Sigmoid colon (tissue), 7 donors: Measurements from ENCODE around the gene TPMT. TPM values are rescaled to one million over a fixed set of nuclear protein-coding genes. Genes with fewer than 3 reads are reported as not detected.

Experiments
- DNase-seq: peaks from one replicate; pipeline ENCODE4 v3.0.0-alpha.2; 2019
- H3K27ac ChIP-seq, 4 donors: fragments of 200-600 bp; sonication (generic); one replicate each; pipeline ENCODE4 v1.5.1; 2016 to 2019; ENCODE audit warnings: mild to moderate bottlenecking in 1 of 4
- H3K27me3 ChIP-seq, 3 donors: fragments of 200-600 bp; sonication (generic); one replicate each; pipeline ENCODE4 v1.5.1; 2019; ENCODE audit warnings: mild to moderate bottlenecking in 1 of 3
- H3K36me3 ChIP-seq, 4 donors: fragments of 200-600 bp; sonication (generic); one replicate each; pipeline ENCODE4 v1.5.1; 2016 to 2019
- H3K4me1 ChIP-seq, 4 donors: fragments of 200-600 bp; sonication (generic); one replicate each; pipeline ENCODE4 v1.5.1; 2017 to 2019
- H3K4me3 ChIP-seq, 4 donors: fragments of 200-600 bp; sonication (generic); one replicate each; pipeline ENCODE4 v1.5.1; 2017 to 2019; ENCODE audit warnings: mild to moderate bottlenecking in 2 of 4, moderate library complexity in 1 of 4
- H3K9me3 ChIP-seq, 4 donors: fragments of 200-600 bp in 3 of 4; sonication (generic) in 3 of 4; one replicate each; pipeline versions ENCODE4 v1.5.1 to v1.6.1; 2013 to 2019
- CTCF ChIP-seq, 4 experiments: fragments of 450-650 bp in 3 of 4; fragments of 200-600 bp in 1 of 4; IDR thresholded peaks; one replicate each; pipeline ENCODE4 v1.5.1; 2016 to 2019; ENCODE audit warnings: antibody characterized with exemption in 4 of 4, mild to moderate bottlenecking in 3 of 4, moderate library complexity in 2 of 4
- EP300 ChIP-seq, 4 donors: sonication (generic); formaldehyde crosslinking; IDR thresholded peaks; one replicate each; pipeline ENCODE4 v1.6.1; 2017; ENCODE audit warnings: antibody characterized with exemption in 4 of 4
- POLR2A ChIP-seq, 2 donors: fragments of 450-650 bp; IDR thresholded peaks; one replicate each; pipeline ENCODE4 v1.6.1; 2016; ENCODE audit warnings: antibody characterized with exemption in 2 of 2, mild to moderate bottlenecking in 2 of 2, moderate library complexity in 2 of 2
- POLR2AphosphoS5 ChIP-seq, 4 donors: sonication (generic); formaldehyde crosslinking; IDR thresholded peaks; one replicate each; pipeline ENCODE4 v1.6.1; 2017; ENCODE audit warnings: antibody characterized with exemption in 4 of 4
- WGBS, 2 donors: extraction: QIAGEN DNeasy Blood & Tissue Kit; methylation state at CpG; one replicate each; pipeline ENCODE4 v1.1.7; 2013; 5-methylcytosine and 5-hydroxymethylcytosine counted together
- intact Hi-C: fragments of 100-400 bp; cut with DNase I; formaldehyde crosslinking; loops from one replicate; pipeline ENCODE4 v1.15.1; 2023
- polyA plus RNA-seq, 3 donors: library from polyadenylated mRNA; stranded (reverse); fragments of 200-250 nt; gene quantifications; one replicate each; pipeline ENCODE4 v1.2.3, GENCODE V29; 2013
- total RNA-seq, 4 donors: library from RNA; depleted of rRNA; stranded (reverse); fragments of >200 nt; gene quantifications; one replicate each; pipeline ENCODE4 v1.1.0, GENCODE V29; 2016
- donor health status: healthy with polysubstance abuse.
- donor health status: Bipolar disorder and iron deficiency.
- donor health status: healthy.

The TPMT gene
- total and polyA plus RNA-seq, 7 donors = 6.6 to 131 (median 11.1) TPM

- DNase-seq = no peak
- WGBS, 2 donors = 24 to 78% methylated on average over 6 of the region's 6 CpGs
- no peak for TF ChIP-seq POLR2A (IDR thresholded peaks at IDR 0.05)
- TF ChIP-seq EP300 (IDR thresholded peaks at IDR 0.05) = no peak
- TF ChIP-seq CTCF (IDR thresholded peaks at IDR 0.05) = no peak
- TF ChIP-seq POLR2AphosphoS5 (IDR thresholded peaks at IDR 0.05) = no peak
- no peaks in the 10 kb centered on the region for H3K9me3 ChIP-seq
- no peak overlapping the region for H3K4me3 ChIP-seq
- no peaks in the 10 kb centered on the region for H3K27me3 ChIP-seq
- no peak overlapping the region for H3K27ac ChIP-seq
- no peaks in the 10 kb centered on the region for H3K4me1 ChIP-seq
- H3K36me3 ChIP-seq = peaks cover 0 to 40% (median 11%) of the 10 kb centered on the region in 4 donors
- intact Hi-C loops = no loop called here
Observed at GRCh38 chr6:18139935-18140621, 14.8 kb downstream of the TPMT start.

DNA sequence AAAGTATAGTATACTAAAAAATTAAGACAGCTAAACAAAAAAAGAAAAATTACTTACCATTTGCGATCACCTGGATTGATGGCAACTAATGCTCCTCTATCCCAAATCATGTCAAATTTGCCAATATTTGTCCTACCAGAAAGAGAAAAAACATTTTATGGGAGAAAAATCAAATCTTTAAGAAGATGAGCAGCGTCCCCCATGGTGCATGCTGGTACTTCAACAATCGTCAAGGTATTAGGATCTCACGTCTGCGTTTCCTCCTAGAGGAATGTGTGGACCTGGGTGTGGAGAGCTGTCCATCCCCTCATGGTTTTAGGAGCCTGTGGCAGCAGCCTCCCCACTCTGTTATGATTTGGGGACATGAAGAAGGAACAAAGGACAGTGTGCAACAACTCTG lies 16.0 kb downstream of the TPMT start:
- TF ChIP-seq CTCF (IDR thresholded peaks at IDR 0.05) (no peak), POLR2A (IDR thresholded peaks at IDR 0.05) (no peak), POLR2AphosphoS5 (IDR thresholded peaks at IDR 0.05) (no peak), EP300 (IDR thresholded peaks at IDR 0.05) (no peak)
- no peaks in the 10 kb centered on the region for H3K27me3 ChIP-seq
- H3K27ac ChIP-seq = no peak overlapping the region
- H3K4me3 ChIP-seq = no peak overlapping the region
- WGBS, 2 donors = 95 to 96% methylated on average over 5 of the region's 5 CpGs
- peaks cover 0 to 44% (median 11%) of the 10 kb centered on the region in 4 donors for H3K36me3 ChIP-seq
- intact Hi-C loops = no loop called here
- no peaks in the 10 kb centered on the region for H3K4me1 ChIP-seq
- no peaks in the 10 kb centered on the region for H3K9me3 ChIP-seq
- no peak for DNase-seq

DNA sequence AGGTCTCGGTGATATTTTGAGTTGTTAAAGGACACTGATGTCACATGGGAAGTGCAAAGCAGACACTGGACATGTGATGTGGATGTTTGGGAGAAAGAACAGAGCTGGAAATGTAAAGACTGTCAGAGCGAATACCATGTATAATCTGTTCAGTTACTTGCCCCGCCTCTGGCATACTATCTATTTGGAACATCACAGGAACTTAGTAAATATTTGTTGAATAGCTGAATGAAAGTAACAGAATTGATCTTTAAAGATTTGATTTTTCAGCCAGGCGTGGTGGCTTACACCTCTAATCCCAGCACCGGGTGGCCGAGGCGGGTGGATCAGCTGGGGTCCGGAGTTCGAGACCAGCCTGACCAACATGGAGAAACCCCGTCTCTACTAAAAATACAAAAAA lies 18.6 kb downstream of the TPMT start:
- peaks cover 0 to 43% (median 5%) of the 10 kb centered on the region in 4 donors for H3K36me3 ChIP-seq
- no peak for TF ChIP-seq CTCF (IDR thresholded peaks at IDR 0.05)
- TF ChIP-seq POLR2AphosphoS5 (IDR thresholded peaks at IDR 0.05) = no peak
- TF ChIP-seq EP300 (IDR thresholded peaks at IDR 0.05) = no peak
- no peak for TF ChIP-seq POLR2A (IDR thresholded peaks at IDR 0.05)
- no peak overlapping the region for H3K27ac ChIP-seq
- no peak overlapping the region for H3K4me3 ChIP-seq
- WGBS, 2 donors = 92 to 97% methylated on average over 10 of the region's 10 CpGs
- H3K9me3 ChIP-seq = no peaks in the 10 kb centered on the region
- DNase-seq = no peak
- intact Hi-C loops = no loop called here
- H3K4me1 ChIP-seq = no peaks in the 10 kb centered on the region
- no peaks in the 10 kb centered on the region for H3K27me3 ChIP-seq

- Histone ChIP-seq H3K9me3 (no peaks in the 10 kb centered on the region), H3K36me3 (peaks cover 0 to 53% (median 6%) of the 10 kb centered on the region in 4 donors), H3K27ac (no peak overlapping the region), H3K4me3 (no peak overlapping the region), H3K4me1 (no peaks in the 10 kb centered on the region), H3K27me3 (no peaks in the 10 kb centered on the region)
- TF ChIP-seq EP300 (IDR thresholded peaks at IDR 0.05) = no peak
- no peak for TF ChIP-seq POLR2A (IDR thresholded peaks at IDR 0.05)
- no peak for TF ChIP-seq POLR2AphosphoS5 (IDR thresholded peaks at IDR 0.05)
- TF ChIP-seq CTCF (IDR thresholded peaks at IDR 0.05) = no peak
- DNase-seq = no peak
- intact Hi-C loops = no loop called here
- WGBS, 2 donors = 95 to 98% methylated on average over 2 of the region's 2 CpGs
Observed at GRCh38 chr6:18135171-18135570, 19.7 kb downstream of the TPMT start.

- WGBS, 2 donors = 97 to 100% methylated on average over 3 of the region's 3 CpGs
- H3K4me3 ChIP-seq = no peak overlapping the region
- TF ChIP-seq CTCF (IDR thresholded peaks at IDR 0.05) (no peak), EP300 (IDR thresholded peaks at IDR 0.05) (no peak), POLR2AphosphoS5 (IDR thresholded peaks at IDR 0.05) (no peak)
- H3K4me1 ChIP-seq = no peaks in the 10 kb centered on the region
- no peaks in the 10 kb centered on the region for H3K9me3 ChIP-seq
- intact Hi-C loops = no loop called here
- no peaks in the 10 kb centered on the region for H3K27me3 ChIP-seq
- DNase-seq = no peak
- H3K27ac ChIP-seq = no peak overlapping the region
- peaks cover 0 to 53% (median 6%) of the 10 kb centered on the region in 4 donors for H3K36me3 ChIP-seq
Observed at GRCh38 chr6:18132346-18132745, 22.5 kb downstream of the TPMT start.
